ENCODE measurements around the gene SMYD1. TPM values are rescaled to one million over a fixed set of nuclear protein-coding genes. Genes with fewer than 3 reads are reported as not detected.
A peak's percentile ranks its signal among the peaks of the same experiment; 100 is the strongest.

Gene SMYD1
- total RNA-seq, 3 donors from 2014 or later: 1.0 to 10.7 TPM; not detected in 1

DNA sequence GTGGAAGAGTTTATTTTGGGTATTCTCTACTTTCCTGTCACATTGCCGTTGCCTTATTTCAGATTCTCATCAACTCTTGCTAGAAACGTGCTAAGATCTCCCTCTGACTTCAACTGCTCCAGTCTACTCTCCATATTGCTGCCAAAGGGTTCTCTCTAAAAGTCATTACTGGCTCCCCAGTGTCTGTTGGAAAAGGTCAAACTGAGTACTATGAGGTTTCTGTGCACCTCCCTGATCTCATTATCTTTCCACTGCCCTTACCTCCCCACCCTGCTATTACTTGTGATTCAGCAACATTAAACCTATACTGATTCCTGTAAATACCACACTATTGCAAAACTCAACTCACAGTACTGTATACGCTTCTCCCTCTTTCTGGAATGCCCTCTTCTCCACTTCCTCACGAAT, 10.2 kb upstream of the SMYD1 start:
- TF ChIP-seq, protein P1, sequence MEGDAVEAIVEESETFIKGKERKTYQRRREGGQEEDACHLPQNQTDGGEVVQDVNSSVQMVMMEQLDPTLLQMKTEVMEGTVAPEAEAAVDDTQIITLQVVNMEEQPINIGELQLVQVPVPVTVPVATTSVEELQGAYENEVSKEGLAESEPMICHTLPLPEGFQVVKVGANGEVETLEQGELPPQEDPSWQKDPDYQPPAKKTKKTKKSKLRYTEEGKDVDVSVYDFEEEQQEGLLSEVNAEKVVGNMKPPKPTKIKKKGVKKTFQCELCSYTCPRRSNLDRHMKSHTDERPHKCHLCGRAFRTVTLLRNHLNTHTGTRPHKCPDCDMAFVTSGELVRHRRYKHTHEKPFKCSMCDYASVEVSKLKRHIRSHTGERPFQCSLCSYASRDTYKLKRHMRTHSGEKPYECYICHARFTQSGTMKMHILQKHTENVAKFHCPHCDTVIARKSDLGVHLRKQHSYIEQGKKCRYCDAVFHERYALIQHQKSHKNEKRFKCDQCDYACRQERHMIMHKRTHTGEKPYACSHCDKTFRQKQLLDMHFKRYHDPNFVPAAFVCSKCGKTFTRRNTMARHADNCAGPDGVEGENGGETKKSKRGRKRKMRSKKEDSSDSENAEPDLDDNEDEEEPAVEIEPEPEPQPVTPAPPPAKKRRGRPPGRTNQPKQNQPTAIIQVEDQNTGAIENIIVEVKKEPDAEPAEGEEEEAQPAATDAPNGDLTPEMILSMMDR (IDR thresholded peaks at IDR 0.05): no peak
- Histone ChIP-seq H3K4me3 (no peak overlapping the region), H3K36me3 (ENCODE audit: low read depth) (no peaks in the 10 kb centered on the region), H3K9me3 (no peaks in the 10 kb centered on the region), H3K4me1 (ENCODE audit: low read depth) (peaks cover 34% of the 10 kb centered on the region)
- ATAC-seq: peak; percentile 12
- intact Hi-C loops (cut with DNase I, micrococcal nuclease): no loop called here
- no peak for DNase-seq

- Histone ChIP-seq H3K36me3 (ENCODE audit: low read depth) (no peaks in the 10 kb centered on the region), H3K4me3 (no peak overlapping the region), H3K4me1 (ENCODE audit: low read depth) (peaks cover 27% of the 10 kb centered on the region), H3K9me3 (no peaks in the 10 kb centered on the region)
- TF ChIP-seq, protein P1 (IDR thresholded peaks at IDR 0.05): no peak
- intact Hi-C loops (cut with DNase I, micrococcal nuclease): no loop called here
- ATAC-seq: no peak
- DNase-seq: no peak
Measured at GRCh38 chr2:88058191-88058590, 9.4 kb upstream of the SMYD1 start.

GRCh38 chr2:88059979-88060906, 7.4 kb upstream of the SMYD1 start:
- Histone ChIP-seq H3K9me3 (no peaks in the 10 kb centered on the region), H3K36me3 (ENCODE audit: low read depth) (no peaks in the 10 kb centered on the region), H3K4me3 (no peak overlapping the region), H3K4me1 (ENCODE audit: low read depth) (peaks cover 22% of the 10 kb centered on the region)
- ATAC-seq: peak; percentile 40
- TF ChIP-seq, protein P1 (IDR thresholded peaks at IDR 0.05): peak; percentile 53
- no peak for DNase-seq
- intact Hi-C loops (cut with DNase I, micrococcal nuclease): loop anchor here (10.0 kb wide), 2 partner anchors 95 to 105 kb away; no protein-coding TSS in a partner anchor

DNA sequence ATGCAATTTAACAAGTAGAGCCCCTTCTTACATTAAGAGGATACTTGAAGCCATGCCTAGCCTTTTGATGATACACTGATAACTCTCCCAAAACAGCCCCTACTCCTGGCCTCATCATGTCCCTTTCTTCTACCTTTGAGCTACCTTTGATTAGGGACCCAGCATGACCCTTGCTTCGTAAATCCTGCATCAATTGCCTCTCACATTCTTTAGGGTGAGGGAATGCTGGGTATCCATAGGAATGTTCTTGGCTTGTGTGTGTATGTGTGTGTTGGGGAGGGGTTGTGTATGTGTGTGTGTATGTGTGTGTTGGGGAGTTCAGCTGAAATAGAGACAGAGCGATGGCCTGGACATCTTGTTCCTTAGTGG, 6.7 kb upstream of the SMYD1 start:
- H3K9me3 ChIP-seq: no peaks in the 10 kb centered on the region
- intact Hi-C loops (cut with DNase I, micrococcal nuclease): loop anchor here (10.0 kb wide), 2 partner anchors 94 to 104 kb away; no protein-coding TSS in a partner anchor
- no peaks in the 10 kb centered on the region for H3K36me3 ChIP-seq (ENCODE audit: low read depth)
- H3K4me1 ChIP-seq (ENCODE audit: low read depth): peaks cover 20% of the 10 kb centered on the region
- DNase-seq (no peak), ATAC-seq (no peak)
- no peak overlapping the region for H3K4me3 ChIP-seq
- TF ChIP-seq, protein P1 (IDR thresholded peaks at IDR 0.05): no peak

GRCh38 chr2:88061295-88061694, 6.3 kb upstream of the SMYD1 start:
- intact Hi-C loops (cut with DNase I, micrococcal nuclease): loop anchor here (10.0 kb wide), 2 partner anchors 94 to 104 kb away; no protein-coding TSS in a partner anchor
- Histone ChIP-seq H3K4me3 (no peak overlapping the region), H3K36me3 (ENCODE audit: low read depth) (no peaks in the 10 kb centered on the region), H3K4me1 (ENCODE audit: low read depth) (peaks cover 16% of the 10 kb centered on the region), H3K9me3 (no peaks in the 10 kb centered on the region)
- TF ChIP-seq, protein P1 (IDR thresholded peaks at IDR 0.05): no peak
- no peak for ATAC-seq
- no peak for DNase-seq
